Measurements from ENCODE around the gene SMIM13.

Gene SMIM13

GRCh38 chr6:11055127-11055627 is 38.5 kb upstream of the SMIM13 start:
- no peak overlapping the region for H3K4me3 ChIP-seq (ENCODE audit: low read depth, low read length)
- in situ Hi-C loops (cut with HindIII; ENCODE audit: low sequenced_read_pairs), result no loop called here
- no peak for DNase-seq (ENCODE audit: low read depth, low spot score)
- TF ChIP-seq CTCF (IDR thresholded peaks at IDR 0.05; ENCODE audit: low read depth, low read length), result no peak

- no peak overlapping the region for H3K4me3 ChIP-seq (ENCODE audit: low read depth, low read length)
- DNase-seq (ENCODE audit: low read depth, low spot score), result no peak
- in situ Hi-C loops (cut with HindIII; ENCODE audit: low sequenced_read_pairs), result no loop called here
- no peak for TF ChIP-seq CTCF (IDR thresholded peaks at IDR 0.05; ENCODE audit: low read depth, low read length)
Observed at GRCh38 chr6:11056871-11057270, 36.8 kb upstream of the SMIM13 start.

- in situ Hi-C loops (cut with HindIII; ENCODE audit: low sequenced_read_pairs), result no loop called here
- no peak for TF ChIP-seq CTCF (IDR thresholded peaks at IDR 0.05; ENCODE audit: low read depth, low read length)
Observed at GRCh38 chr6:11058406-11058805, 35.2 kb upstream of the SMIM13 start.

GRCh38 chr6:11062083-11062482 is 31.6 kb upstream of the SMIM13 start:
- in situ Hi-C loops (cut with HindIII; ENCODE audit: low sequenced_read_pairs), result no loop called here
- no peak overlapping the region for H3K4me3 ChIP-seq (ENCODE audit: low read depth, low read length)
- no peak for DNase-seq (ENCODE audit: low read depth, low spot score)
- no peak for TF ChIP-seq CTCF (IDR thresholded peaks at IDR 0.05; ENCODE audit: low read depth, low read length)

More at GRCh38 chr6:11058406-11058805, 35.2 kb upstream of the SMIM13 start:
- no peak overlapping the region for H3K4me3 ChIP-seq (ENCODE audit: low read depth, low read length)
- no peak for DNase-seq (ENCODE audit: low read depth, low spot score)

DNA sequence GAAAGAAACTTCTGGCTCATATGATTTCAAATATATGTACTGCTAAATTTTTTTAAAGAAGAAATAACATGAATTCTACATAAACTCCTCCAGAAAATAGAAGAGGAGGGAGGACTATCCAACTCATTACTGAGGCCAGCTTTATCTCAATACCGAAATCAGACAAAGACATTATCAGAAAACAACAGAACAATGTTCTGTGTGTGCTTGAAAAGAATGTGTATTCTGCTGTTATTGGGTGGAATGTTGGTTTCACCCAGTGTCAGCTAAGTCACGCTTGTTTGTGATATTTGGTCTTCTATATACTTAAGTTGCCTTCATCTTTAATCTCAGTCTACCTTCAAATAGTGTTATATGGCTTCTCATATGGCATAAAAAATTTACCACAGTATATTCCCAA is 30.9 kb upstream of the SMIM13 start:
- in situ Hi-C loops (cut with HindIII; ENCODE audit: low sequenced_read_pairs), result no loop called here
- DNase-seq (ENCODE audit: low read depth, low spot score), result no peak
- TF ChIP-seq CTCF (IDR thresholded peaks at IDR 0.05; ENCODE audit: low read depth, low read length), result no peak
- H3K4me3 ChIP-seq (ENCODE audit: low read depth, low read length), result no peak overlapping the region

- DNase-seq (ENCODE audit: low read depth, low spot score), result no peak
- in situ Hi-C loops (cut with HindIII; ENCODE audit: low sequenced_read_pairs), result no loop called here
- H3K4me3 ChIP-seq (ENCODE audit: low read depth, low read length), result no peak overlapping the region
- TF ChIP-seq CTCF (IDR thresholded peaks at IDR 0.05; ENCODE audit: low read depth, low read length), result no peak
Observed at GRCh38 chr6:11064836-11065235, 28.8 kb upstream of the SMIM13 start.

Data from astrocyte of the spinal cord (primary cell).